ENCODE results near the gene DCXR.
"Not testable (repeated sequence)": the region's sequence is repeated elsewhere in the genome, so short reads cannot be mapped to it uniquely, and the experiment has no call there.

The DCXR gene

GRCh38 chr17:82045936-82046484 is 8.5 kb upstream of the DCXR start:
- DNase-seq (ENCODE audit: insufficient read length, low spot score) (no peak), FAIRE-seq (no peak)

- FAIRE-seq (no peak), DNase-seq (ENCODE audit: insufficient read length, low spot score) (no peak)
These were observed 6.0 kb upstream of the DCXR start for GRCh38 chr17:82043507-82043906.

- FAIRE-seq: no peak
- DNase-seq (ENCODE audit: insufficient read length, low spot score): no peak
These were observed 5.2 kb upstream of the DCXR start for GRCh38 chr17:82042649-82043048.

- DNase-seq (ENCODE audit: insufficient read length, low spot score): no peak
- FAIRE-seq: no peak
These were observed 3.8 kb upstream of the DCXR start for GRCh38 chr17:82041144-82041814.

GRCh38 chr17:82039695-82040299 is 2.3 kb upstream of the DCXR start:
- DNase-seq (ENCODE audit: insufficient read length, low spot score): no peak
- FAIRE-seq: no peak

- FAIRE-seq; DNase-seq (ENCODE audit: insufficient read length, low spot score): not testable (repeated sequence)
These were observed 1.4 kb upstream of the DCXR start for GRCh38 chr17:82038796-82039409.

- DNase-seq (ENCODE audit: insufficient read length, low spot score): no peak
- FAIRE-seq: no peak
These were observed 345 bp upstream of the DCXR start for GRCh38 chr17:82037889-82038195.

GRCh38 chr17:82036634-82037091 is 834 bp downstream of the DCXR start:
- DNase-seq (ENCODE audit: insufficient read length, low spot score) (no peak), FAIRE-seq (no peak)

- no peak for DNase-seq (ENCODE audit: insufficient read length, low spot score)
- FAIRE-seq: no peak
These were observed 1.4 kb downstream of the DCXR start for GRCh38 chr17:82035956-82036633.

GRCh38 chr17:82035488-82035887 is 2.0 kb downstream of the DCXR start:
- FAIRE-seq: no peak

GRCh38 chr17:82034371-82035011 is 3.0 kb downstream of the DCXR start:
- FAIRE-seq: no peak
- DNase-seq (ENCODE audit: insufficient read length, low spot score): no peak

More at GRCh38 chr17:82035488-82035887, 2.0 kb downstream of the DCXR start:
- DNase-seq (ENCODE audit: insufficient read length, low spot score): no peak

GRCh38 chr17:82033359-82034085 is 4.0 kb downstream of the DCXR start:
- no peak for DNase-seq (ENCODE audit: insufficient read length, low spot score)
- no peak for FAIRE-seq

GRCh38 chr17:82031885-82032627 is 5.4 kb downstream of the DCXR start:
- DNase-seq (ENCODE audit: insufficient read length, low spot score) (no peak), FAIRE-seq (no peak)

GRCh38 chr17:82031303-82031884 is 6.1 kb downstream of the DCXR start, which contains the start of gene RAC3:
TSS of gene RAC3 (plus strand) at chr17:82031678. CDS start at chr17:82031762, 84 bp downstream.
- DNase-seq (ENCODE audit: insufficient read length, low spot score): peak; percentile 68
- FAIRE-seq: no peak

GRCh38 chr17:82030470-82031302 is 6.8 kb downstream of the DCXR start:
- DNase-seq (ENCODE audit: insufficient read length, low spot score) (peak; percentile 96), FAIRE-seq (peak; percentile 89)

- DNase-seq (ENCODE audit: insufficient read length, low spot score) (no peak), FAIRE-seq (no peak)
These were observed 7.5 kb downstream of the DCXR start for GRCh38 chr17:82029990-82030469.

- FAIRE-seq (no peak), DNase-seq (ENCODE audit: insufficient read length, low spot score) (no peak)
These were observed 8.1 kb downstream of the DCXR start for GRCh38 chr17:82029391-82029790.

- no peak for FAIRE-seq
- DNase-seq (ENCODE audit: insufficient read length, low spot score): no peak
These were observed 8.5 kb downstream of the DCXR start for GRCh38 chr17:82028966-82029365.

All from GM19239 (cell line).